ENCODE data around the gene WDR64.

WDR64 gene

DNA sequence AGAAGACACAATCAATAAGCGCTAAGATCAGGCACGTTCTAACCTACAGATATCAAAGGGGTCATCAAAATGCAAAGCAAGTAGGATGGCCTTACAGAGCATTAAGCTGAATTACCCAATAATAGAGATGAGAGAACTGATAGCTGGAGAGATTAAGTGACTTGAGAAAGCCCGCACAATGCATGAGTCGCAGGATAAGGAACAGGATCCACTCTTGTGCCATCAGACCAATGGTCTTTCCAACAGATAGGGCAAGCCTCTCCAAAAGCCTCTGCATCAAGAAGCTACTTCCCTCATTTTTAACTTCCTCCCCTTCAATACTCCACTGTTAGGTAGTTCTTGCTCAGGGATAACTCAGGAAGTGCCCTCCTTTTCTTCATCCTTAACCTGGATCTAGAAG is 14.5 kb upstream of the WDR64 start:
- no peak for DNase-seq (ENCODE audit: low read depth)
- no peak overlapping the region for H3K4me3 ChIP-seq (ENCODE audit: low read length)
- TF ChIP-seq, protein P1, sequence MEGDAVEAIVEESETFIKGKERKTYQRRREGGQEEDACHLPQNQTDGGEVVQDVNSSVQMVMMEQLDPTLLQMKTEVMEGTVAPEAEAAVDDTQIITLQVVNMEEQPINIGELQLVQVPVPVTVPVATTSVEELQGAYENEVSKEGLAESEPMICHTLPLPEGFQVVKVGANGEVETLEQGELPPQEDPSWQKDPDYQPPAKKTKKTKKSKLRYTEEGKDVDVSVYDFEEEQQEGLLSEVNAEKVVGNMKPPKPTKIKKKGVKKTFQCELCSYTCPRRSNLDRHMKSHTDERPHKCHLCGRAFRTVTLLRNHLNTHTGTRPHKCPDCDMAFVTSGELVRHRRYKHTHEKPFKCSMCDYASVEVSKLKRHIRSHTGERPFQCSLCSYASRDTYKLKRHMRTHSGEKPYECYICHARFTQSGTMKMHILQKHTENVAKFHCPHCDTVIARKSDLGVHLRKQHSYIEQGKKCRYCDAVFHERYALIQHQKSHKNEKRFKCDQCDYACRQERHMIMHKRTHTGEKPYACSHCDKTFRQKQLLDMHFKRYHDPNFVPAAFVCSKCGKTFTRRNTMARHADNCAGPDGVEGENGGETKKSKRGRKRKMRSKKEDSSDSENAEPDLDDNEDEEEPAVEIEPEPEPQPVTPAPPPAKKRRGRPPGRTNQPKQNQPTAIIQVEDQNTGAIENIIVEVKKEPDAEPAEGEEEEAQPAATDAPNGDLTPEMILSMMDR (conservative IDR thresholded peaks at IDR 0.05; ENCODE audit: low read length) = no peak

DNA sequence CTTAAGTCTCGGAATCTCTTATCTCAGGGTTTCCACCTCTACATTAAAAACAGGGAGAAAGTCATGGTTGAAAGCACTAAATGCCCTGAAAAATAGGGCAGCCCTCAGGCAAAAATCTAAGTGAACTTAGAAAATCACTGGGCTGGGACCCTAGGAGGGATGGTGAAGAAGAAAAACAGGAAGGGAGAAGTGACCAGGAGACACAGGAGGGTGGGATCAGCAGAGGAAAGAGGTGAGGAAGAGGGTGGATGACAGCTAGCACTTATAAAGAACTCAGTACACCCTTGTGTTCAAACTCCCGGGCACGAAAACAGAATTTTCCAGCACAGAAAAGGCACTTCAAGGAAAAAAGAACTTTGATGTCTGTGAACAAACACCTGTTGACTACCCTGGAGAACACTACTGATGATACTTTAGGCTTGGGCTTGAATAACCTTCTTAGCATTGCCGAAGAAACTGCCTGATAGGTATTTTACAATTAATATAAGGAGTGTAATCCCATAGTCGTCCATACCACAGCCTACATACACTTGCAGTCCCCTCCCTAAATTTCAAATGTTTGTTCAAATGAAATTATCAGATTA is 13.9 kb upstream of the WDR64 start:
- no peak overlapping the region for H3K4me3 ChIP-seq (ENCODE audit: low read length)
- no peak for DNase-seq (ENCODE audit: low read depth)

DNA sequence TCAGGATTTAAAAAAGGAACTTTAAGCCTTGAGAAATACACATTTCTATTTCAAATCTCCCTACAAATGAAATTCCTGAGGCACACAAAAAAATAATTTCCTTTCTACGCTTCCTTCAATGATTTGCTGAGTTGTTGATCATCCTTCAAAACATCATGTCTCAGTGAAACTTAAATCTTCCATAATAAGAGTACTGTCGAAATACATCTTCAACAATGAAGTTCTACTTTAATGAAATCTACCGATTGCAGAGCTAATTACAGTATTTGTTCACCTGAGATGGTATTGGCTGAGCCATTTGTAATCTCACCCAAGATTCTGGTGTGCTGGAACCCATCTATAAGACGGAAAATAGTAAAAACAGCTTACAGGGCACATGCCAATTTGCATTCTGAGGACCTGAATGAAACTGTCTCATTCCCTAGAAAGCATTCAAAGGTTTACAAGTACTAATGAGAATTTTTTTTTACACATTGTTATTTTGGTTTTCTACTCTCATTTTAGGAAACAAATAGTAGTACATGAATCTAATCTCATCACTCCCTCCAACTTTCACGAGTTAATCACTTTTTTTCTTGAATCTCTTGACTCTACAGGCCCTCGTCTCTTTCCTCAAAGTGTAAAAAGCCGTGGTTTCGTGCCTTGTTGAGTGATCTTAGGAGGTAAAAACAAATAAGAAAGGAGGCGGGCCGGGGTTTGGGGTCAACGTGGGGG is 13.0 kb upstream of the WDR64 start:
- H3K4me3 ChIP-seq (ENCODE audit: low read length) = peak overlapping the region; percentile 97
- TF ChIP-seq, protein P1 (conservative IDR thresholded peaks at IDR 0.05; ENCODE audit: low read length) = no peak

More for the DNA sequence above, 13.9 kb upstream of the WDR64 start:
- TF ChIP-seq, protein P1 (conservative IDR thresholded peaks at IDR 0.05; ENCODE audit: low read length) = no peak

DNA sequence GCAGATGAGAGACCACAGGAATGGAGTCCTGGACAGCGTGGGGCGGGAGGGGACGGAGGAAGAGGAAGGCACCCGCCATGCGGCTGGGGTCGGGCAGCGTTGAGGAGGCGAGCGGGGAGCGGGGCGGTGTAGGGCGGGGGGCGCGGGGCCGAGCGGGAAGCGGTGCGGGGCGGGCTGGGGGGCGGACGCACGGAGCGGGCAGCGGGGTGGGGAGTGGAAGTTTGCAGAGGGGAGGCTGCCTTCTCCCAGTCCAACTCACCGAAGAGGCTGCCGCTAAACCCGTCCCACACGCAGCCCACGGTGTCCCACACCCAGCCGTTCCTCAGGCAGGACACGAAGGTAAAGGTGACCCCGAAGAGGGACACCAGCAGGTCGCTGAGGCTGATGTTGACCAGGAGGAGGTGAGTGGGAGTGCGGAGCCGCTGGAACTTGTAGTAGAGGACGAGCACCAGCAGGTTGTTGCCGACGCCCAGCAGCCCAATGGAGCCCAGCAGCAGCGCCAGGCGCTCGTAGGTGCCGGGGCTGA is 12.4 kb upstream of the WDR64 start:
- peak; percentile 27 for DNase-seq (ENCODE audit: low read depth)
- peak overlapping the region; percentile 97 for H3K4me3 ChIP-seq (ENCODE audit: low read length)
- TF ChIP-seq, protein P1 (conservative IDR thresholded peaks at IDR 0.05; ENCODE audit: low read length) = 0 out of 2 replicates have a peak, but pooled peaks have one; percentile 6

More for the DNA sequence above, 13.0 kb upstream of the WDR64 start:
- DNase-seq (ENCODE audit: low read depth) = no peak

DNA sequence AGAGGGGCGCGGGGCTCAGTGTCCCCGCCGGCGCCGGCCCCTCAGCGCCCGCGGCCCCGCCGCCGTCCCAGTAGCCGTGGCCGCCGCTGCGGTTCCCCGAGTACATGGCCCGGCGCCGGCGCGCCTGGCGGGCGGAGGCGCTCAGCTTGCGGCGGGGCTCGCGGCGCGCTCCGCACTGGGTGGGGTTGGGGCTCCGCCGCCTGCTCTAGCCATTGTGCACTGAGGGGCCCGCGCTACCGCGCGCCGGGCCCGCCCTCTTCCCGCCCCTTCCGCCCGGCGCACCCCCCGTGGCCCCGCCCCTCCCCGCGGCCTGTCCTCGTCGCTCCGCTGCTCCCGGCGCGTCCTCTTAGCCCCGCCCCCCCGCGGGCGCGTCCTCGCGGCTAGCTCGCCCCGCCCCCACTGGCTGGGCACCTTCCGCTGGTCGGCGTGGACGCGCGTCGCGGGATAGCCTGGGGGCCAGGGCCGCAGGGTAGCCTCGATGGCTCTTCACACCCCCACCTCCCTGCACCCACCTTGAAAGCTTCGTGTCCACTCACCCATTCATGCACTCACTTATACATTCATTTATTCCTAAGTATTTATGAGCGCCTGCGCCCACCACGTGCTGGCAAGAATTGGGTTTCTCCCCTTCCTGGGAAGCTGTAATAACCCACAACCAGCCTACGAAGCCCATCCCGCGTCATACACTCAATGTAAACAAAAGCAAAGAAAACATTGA is 11.8 kb upstream of the WDR64 start, which contains the start of the genes CHML and OPN3:
TSS of gene CHML (minus strand) at position 221 of the 718 bp plus-strand sequence. CDS start 4,603 bp downstream, outside the sequence.
TSS of gene OPN3 (minus strand) at position 221 of the 718 bp plus-strand sequence. CDS start at position 106, 115 bp downstream.
- H3K4me3 ChIP-seq (ENCODE audit: low read length) = peak within 1 kb of the TSS; percentile 97
- TF ChIP-seq, protein P1 (conservative IDR thresholded peaks at IDR 0.05; ENCODE audit: low read length) = no peak
- DNase-seq (ENCODE audit: low read depth) = peak; percentile 85

DNA sequence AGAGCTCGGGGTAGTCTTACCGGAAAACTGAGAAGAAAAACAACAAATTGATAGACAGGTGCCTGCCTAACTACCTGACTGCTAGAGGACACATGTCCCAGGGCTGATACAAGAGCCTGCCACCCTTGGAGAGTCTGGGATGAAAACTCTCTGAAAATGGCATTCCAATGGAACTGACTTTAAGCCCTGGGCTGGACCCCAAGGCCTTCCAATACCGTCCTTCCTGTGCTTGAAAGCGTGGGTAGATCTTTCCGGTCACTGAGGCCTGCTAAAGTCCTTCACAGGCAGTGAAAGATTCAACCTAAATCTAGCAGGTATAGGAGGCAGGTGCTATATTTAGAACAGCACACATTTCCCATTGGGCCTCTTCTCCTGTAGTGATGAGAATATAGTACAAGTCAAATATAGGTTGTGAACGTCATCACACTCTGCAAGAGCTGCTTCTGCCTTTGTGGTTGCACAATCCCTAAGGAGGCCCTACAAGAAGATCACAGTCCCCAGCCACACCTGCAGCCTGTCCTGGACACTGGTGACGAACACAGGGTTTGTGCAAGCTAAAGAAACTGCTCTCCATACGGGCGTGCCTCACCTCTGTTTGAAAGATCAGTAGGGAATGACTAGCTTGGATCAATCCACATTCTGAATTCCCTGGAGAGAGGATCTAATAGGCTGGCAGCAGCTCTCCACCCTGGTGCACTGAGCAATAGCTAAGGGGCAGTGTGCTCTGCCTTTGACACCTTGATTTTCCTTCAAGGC is 11.0 kb upstream of the WDR64 start:
- DNase-seq (ENCODE audit: low read depth) = no peak
- peak overlapping the region; percentile 64 for H3K4me3 ChIP-seq (ENCODE audit: low read length)
- TF ChIP-seq, protein P1 (conservative IDR thresholded peaks at IDR 0.05; ENCODE audit: low read length) = no peak
